ENCODE results near the gene TUFT1. TPM values are rescaled to one million over a fixed set of nuclear protein-coding genes. Genes with fewer than 3 reads are reported as not detected.
"Not testable (repeated sequence)": the region's sequence is repeated elsewhere in the genome, so short reads cannot be mapped to it uniquely, and the experiment has no call there.

TUFT1 gene
- total RNA-seq, 1 donor from 2014 or later: 7.5 TPM

- H3K27me3 Mint-ChIP-seq (ENCODE audit: low read depth): no peaks in the 10 kb centered on the region
- H3K36me3 Mint-ChIP-seq (ENCODE audit: low read depth): no peaks in the 10 kb centered on the region
- no peak overlapping the region for H3K4me3 Mint-ChIP-seq
- no peak overlapping the region for H3K27ac Mint-ChIP-seq (ENCODE audit: unreplicated experiment)
- H3K9me3 Mint-ChIP-seq: peaks cover 4% of the 10 kb centered on the region
- no peak for TF ChIP-seq CTCF (conservative IDR thresholded peaks at IDR 0.05)
- DNase-seq (ENCODE audit: low read depth, low spot score): no peak
- H3K4me1 Mint-ChIP-seq: peaks cover 7% of the 10 kb centered on the region
These were observed 45.5 kb downstream of the TUFT1 start for GRCh38 chr1:151585622-151586021.

- Mint-ChIP-seq H3K27ac (ENCODE audit: unreplicated experiment) (no peak overlapping the region), H3K4me1 (peaks cover 12% of the 10 kb centered on the region), H3K36me3 (ENCODE audit: low read depth) (peaks cover 3% of the 10 kb centered on the region), H3K27me3 (ENCODE audit: low read depth) (peaks cover 9% of the 10 kb centered on the region), H3K9me3 (peaks cover 8% of the 10 kb centered on the region), H3K4me3 (no peak overlapping the region)
- no peak for TF ChIP-seq CTCF (conservative IDR thresholded peaks at IDR 0.05)
- DNase-seq (ENCODE audit: low read depth, low spot score): no peak
These were observed 50.9 kb downstream of the TUFT1 start for GRCh38 chr1:151590961-151591360.

- no peak for DNase-seq (ENCODE audit: low read depth, low spot score)
- Mint-ChIP-seq H3K9me3 (peaks cover 8% of the 10 kb centered on the region), H3K36me3 (ENCODE audit: low read depth) (peaks cover 3% of the 10 kb centered on the region), H3K4me3 (no peak overlapping the region), H3K27me3 (ENCODE audit: low read depth) (peaks cover 16% of the 10 kb centered on the region), H3K4me1 (peaks cover 5% of the 10 kb centered on the region), H3K27ac (ENCODE audit: unreplicated experiment) (no peak overlapping the region)
- TF ChIP-seq CTCF (conservative IDR thresholded peaks at IDR 0.05): no peak
These were observed 53.6 kb downstream of the TUFT1 start for GRCh38 chr1:151593730-151594129.

- peaks cover 3% of the 10 kb centered on the region for H3K36me3 Mint-ChIP-seq (ENCODE audit: low read depth)
- no peak overlapping the region for H3K4me3 Mint-ChIP-seq
- H3K27me3 Mint-ChIP-seq (ENCODE audit: low read depth): peaks cover 16% of the 10 kb centered on the region
- DNase-seq (ENCODE audit: low read depth, low spot score): peak; percentile 51
- peaks cover 8% of the 10 kb centered on the region for H3K9me3 Mint-ChIP-seq
- H3K27ac Mint-ChIP-seq (ENCODE audit: unreplicated experiment): no peak overlapping the region
- peaks cover 5% of the 10 kb centered on the region for H3K4me1 Mint-ChIP-seq
- TF ChIP-seq CTCF (conservative IDR thresholded peaks at IDR 0.05): peak; percentile 94
These were observed 54.1 kb downstream of the TUFT1 start for GRCh38 chr1:151594143-151594625.

GRCh38 chr1:151596166-151596953 lies 56.3 kb downstream of the TUFT1 start:
- H3K9me3 Mint-ChIP-seq: no peaks in the 10 kb centered on the region
- no peak for DNase-seq (ENCODE audit: low read depth, low spot score)
- TF ChIP-seq CTCF (conservative IDR thresholded peaks at IDR 0.05): no peak
- peaks cover 16% of the 10 kb centered on the region for H3K27me3 Mint-ChIP-seq (ENCODE audit: low read depth)
- H3K36me3 Mint-ChIP-seq (ENCODE audit: low read depth): no peaks in the 10 kb centered on the region
- H3K4me3 Mint-ChIP-seq: no peak overlapping the region
- H3K27ac Mint-ChIP-seq (ENCODE audit: unreplicated experiment): no peak overlapping the region
- H3K4me1 Mint-ChIP-seq: peaks cover 5% of the 10 kb centered on the region

- not testable (repeated sequence) for H3K9me3 Mint-ChIP-seq; H3K27ac Mint-ChIP-seq (ENCODE audit: unreplicated experiment); H3K4me3 Mint-ChIP-seq; H3K36me3 Mint-ChIP-seq (ENCODE audit: low read depth); H3K4me1 Mint-ChIP-seq; H3K27me3 Mint-ChIP-seq (ENCODE audit: low read depth); DNase-seq (ENCODE audit: low read depth, low spot score)
These were observed 62.4 kb downstream of the TUFT1 start for GRCh38 chr1:151602550-151602949.
